ENCODE data around the gene C1R.
A peak's percentile ranks its signal among the peaks of the same experiment; 100 is the strongest.

C1R gene

DNA sequence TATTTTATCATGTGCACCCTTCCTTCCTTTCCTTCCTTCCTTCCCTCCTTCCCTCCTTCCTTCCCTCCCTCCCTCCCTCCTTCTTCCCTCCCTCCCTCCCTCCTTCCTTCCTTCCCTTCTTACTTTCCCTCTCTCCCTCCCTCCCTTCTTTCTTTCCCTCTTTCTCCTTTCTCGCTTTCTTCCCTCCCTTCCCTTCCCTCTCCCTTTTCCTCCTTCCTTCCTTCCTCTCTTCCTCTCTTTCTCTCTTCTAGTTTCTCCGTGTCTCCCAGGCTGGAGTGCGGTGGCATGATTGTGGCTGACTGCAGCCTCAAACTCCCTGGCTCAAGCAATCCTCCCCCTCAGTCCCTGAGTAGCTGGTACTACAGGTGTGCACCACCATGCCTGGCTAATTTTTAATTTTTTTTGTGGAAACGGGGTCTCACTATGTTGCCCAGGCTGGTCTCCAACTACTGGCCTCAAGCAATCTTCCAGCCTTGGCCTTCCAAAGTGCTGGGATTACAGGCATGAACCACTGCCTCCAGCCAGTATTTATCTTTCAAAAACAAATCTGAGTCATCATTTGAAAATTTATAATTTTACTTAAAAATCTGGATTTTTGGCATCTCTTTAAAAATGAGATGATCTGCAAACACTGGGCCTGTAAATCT, 8.9 kb upstream of the C1R start:
- peaks cover 3 to 9% of the 10 kb centered on the region in 2 donors for H3K9me3 Mint-ChIP-seq
- peaks cover 24 to 30% of the 10 kb centered on the region in 2 donors for H3K4me1 Mint-ChIP-seq (ENCODE audit: low read depth in 2 of 2)
- ATAC-seq (replicated peaks) (no peak), DNase-seq (no peak)
- no peaks in the 10 kb centered on the region for H3K27me3 Mint-ChIP-seq
- peak overlapping the region in 1 of 2 donors; percentile 70 for H3K27ac Mint-ChIP-seq
- peaks cover 17% of the 10 kb centered on the region for H3K36me3 Mint-ChIP-seq (ENCODE audit: insufficient read depth)
- H3K4me3 Mint-ChIP-seq, result no peak overlapping the region

GRCh38 chr12:7100239-7100638, 8.0 kb upstream of the C1R start:
- H3K36me3 Mint-ChIP-seq (ENCODE audit: insufficient read depth), result peaks cover 16% of the 10 kb centered on the region

GRCh38 chr12:7099290-7099996, 7.2 kb upstream of the C1R start:
- no peaks in the 10 kb centered on the region for H3K9me3 Mint-ChIP-seq
- DNase-seq (no peak), ATAC-seq (replicated peaks) (no peak)
- H3K27ac Mint-ChIP-seq, result no peak overlapping the region
- no peak overlapping the region for H3K4me3 Mint-ChIP-seq
- H3K36me3 Mint-ChIP-seq (ENCODE audit: insufficient read depth), result peaks cover 14% of the 10 kb centered on the region
- peaks cover 15 to 20% of the 10 kb centered on the region in 2 donors for H3K4me1 Mint-ChIP-seq (ENCODE audit: low read depth in 2 of 2)
- no peaks in the 10 kb centered on the region for H3K27me3 Mint-ChIP-seq

More at GRCh38 chr12:7100239-7100638, 8.0 kb upstream of the C1R start:
- Mint-ChIP-seq H3K4me1 (ENCODE audit: low read depth in 2 of 2) (peaks cover 17 to 21% of the 10 kb centered on the region in 2 donors), H3K4me3 (no peak overlapping the region), H3K9me3 (no peaks in the 10 kb centered on the region), H3K27ac (no peak overlapping the region), H3K27me3 (no peaks in the 10 kb centered on the region)
- DNase-seq, result no peak
- no peak for ATAC-seq (replicated peaks)

- ATAC-seq (replicated peaks) (no peak), DNase-seq (no peak)
- peaks cover 14% of the 10 kb centered on the region for H3K36me3 Mint-ChIP-seq (ENCODE audit: insufficient read depth)
- H3K27me3 Mint-ChIP-seq, result no peaks in the 10 kb centered on the region
- H3K27ac Mint-ChIP-seq, result no peak overlapping the region
- H3K9me3 Mint-ChIP-seq, result no peaks in the 10 kb centered on the region
- peaks cover 10 to 12% of the 10 kb centered on the region in 2 donors for H3K4me1 Mint-ChIP-seq (ENCODE audit: low read depth in 2 of 2)
- no peak overlapping the region for H3K4me3 Mint-ChIP-seq
These were observed 4.7 kb upstream of the C1R start for GRCh38 chr12:7096979-7097378.

GRCh38 chr12:7096006-7096932, 4.0 kb upstream of the C1R start:
- Mint-ChIP-seq H3K27ac (peak overlapping the region; percentile 55 to 73), H3K4me1 (ENCODE audit: low read depth in 2 of 2) (peaks cover 10 to 13% of the 10 kb centered on the region in 2 donors), H3K36me3 (ENCODE audit: insufficient read depth) (peaks cover 10% of the 10 kb centered on the region), H3K9me3 (no peaks in the 10 kb centered on the region), H3K27me3 (no peaks in the 10 kb centered on the region), H3K4me3 (no peak overlapping the region)
- DNase-seq (no peak), ATAC-seq (replicated peaks) (no peak)

- no peak for ATAC-seq (replicated peaks)
These were observed 1.6 kb upstream of the C1R start for GRCh38 chr12:7093892-7094291.

GRCh38 chr12:7093486-7093885, 1.2 kb upstream of the C1R start:
- peaks cover 6 to 10% of the 10 kb centered on the region in 2 donors for H3K27me3 Mint-ChIP-seq
- H3K27ac Mint-ChIP-seq, result no peak overlapping the region
- H3K36me3 Mint-ChIP-seq (ENCODE audit: insufficient read depth), result peaks cover 2% of the 10 kb centered on the region
- DNase-seq, result no peak
- peaks cover 10 to 12% of the 10 kb centered on the region in 2 donors for H3K4me1 Mint-ChIP-seq (ENCODE audit: low read depth in 2 of 2)
- H3K4me3 Mint-ChIP-seq, result no peak overlapping the region
- no peak for ATAC-seq (replicated peaks)
- no peaks in the 10 kb centered on the region for H3K9me3 Mint-ChIP-seq

More at GRCh38 chr12:7093892-7094291, 1.6 kb upstream of the C1R start:
- no peaks in the 10 kb centered on the region for H3K9me3 Mint-ChIP-seq
- peaks cover 6 to 10% of the 10 kb centered on the region in 2 donors for H3K27me3 Mint-ChIP-seq
- DNase-seq, result no peak
- peaks cover 2% of the 10 kb centered on the region for H3K36me3 Mint-ChIP-seq (ENCODE audit: insufficient read depth)
- H3K4me3 Mint-ChIP-seq, result no peak overlapping the region
- peak overlapping the region in 1 of 2 donors; percentile 13 for H3K27ac Mint-ChIP-seq
- peaks cover 10 to 12% of the 10 kb centered on the region in 2 donors for H3K4me1 Mint-ChIP-seq (ENCODE audit: low read depth in 2 of 2)

DNA sequence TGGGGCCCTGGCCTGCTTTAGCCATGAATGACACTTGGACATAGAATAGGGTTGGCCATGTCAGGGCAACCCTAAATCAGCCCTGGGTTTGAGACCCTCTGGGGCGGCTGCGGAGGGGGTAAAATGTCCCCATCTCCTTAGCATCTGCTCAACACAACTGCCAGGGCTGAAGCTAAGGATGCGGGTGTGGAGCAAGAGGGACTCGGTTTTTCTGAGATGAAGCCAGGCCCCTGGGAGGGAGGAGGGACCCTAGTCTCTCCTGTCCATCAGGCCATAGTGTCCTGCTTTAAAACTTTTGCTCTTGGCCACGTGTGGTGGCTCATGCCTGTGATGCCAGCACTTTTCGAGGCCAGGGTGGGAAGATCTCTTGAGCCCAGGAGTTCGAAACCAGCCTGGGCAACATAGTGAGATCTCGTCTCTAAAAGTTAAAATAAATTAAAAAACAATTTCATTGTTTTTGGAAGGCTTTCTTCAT, 778 bp upstream of the C1R start:
- H3K4me3 Mint-ChIP-seq, result peak overlapping the region in 1 of 2 donors; percentile 82
- H3K36me3 Mint-ChIP-seq (ENCODE audit: insufficient read depth), result peaks cover 2% of the 10 kb centered on the region
- H3K9me3 Mint-ChIP-seq, result no peaks in the 10 kb centered on the region
- no peak for DNase-seq
- ATAC-seq (replicated peaks), result no peak
- peaks cover 6 to 10% of the 10 kb centered on the region in 2 donors for H3K27me3 Mint-ChIP-seq
- peak overlapping the region in 1 of 2 donors; percentile 82 for H3K27ac Mint-ChIP-seq
- peaks cover 10 to 12% of the 10 kb centered on the region in 2 donors for H3K4me1 Mint-ChIP-seq (ENCODE audit: low read depth in 2 of 2)

DNA sequence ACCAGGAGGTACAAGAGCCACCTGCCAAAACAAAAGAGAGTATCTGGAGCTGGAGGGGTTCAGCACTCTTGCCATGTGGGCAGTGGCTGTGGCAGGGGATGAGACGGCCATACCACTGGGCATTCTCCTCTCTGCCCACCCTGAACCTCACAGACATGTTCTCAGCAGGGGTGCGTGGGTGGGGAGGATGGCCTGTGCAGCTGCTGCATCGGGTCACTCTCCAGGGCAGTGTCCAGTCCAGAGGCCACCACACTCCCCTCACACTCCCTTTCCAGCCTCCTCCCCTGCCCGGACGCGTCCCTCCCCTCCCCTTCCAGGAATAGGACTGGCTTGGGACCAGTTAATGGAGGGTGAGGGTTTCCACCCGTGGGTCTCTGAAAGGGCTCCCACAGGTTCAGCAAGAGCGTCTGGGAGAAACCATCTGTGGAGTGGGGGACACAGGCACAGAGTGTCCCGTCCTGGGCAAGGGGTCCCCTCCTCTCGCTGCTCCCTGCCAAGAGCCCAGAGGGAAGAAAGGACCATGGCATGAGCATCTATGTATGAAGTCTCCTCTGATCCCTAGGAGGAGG, 501 bp downstream of the C1R start:
- no peak for DNase-seq
- ATAC-seq (replicated peaks), result no peak
- H3K27me3 Mint-ChIP-seq, result peaks cover 6 to 10% of the 10 kb centered on the region in 2 donors

DNA sequence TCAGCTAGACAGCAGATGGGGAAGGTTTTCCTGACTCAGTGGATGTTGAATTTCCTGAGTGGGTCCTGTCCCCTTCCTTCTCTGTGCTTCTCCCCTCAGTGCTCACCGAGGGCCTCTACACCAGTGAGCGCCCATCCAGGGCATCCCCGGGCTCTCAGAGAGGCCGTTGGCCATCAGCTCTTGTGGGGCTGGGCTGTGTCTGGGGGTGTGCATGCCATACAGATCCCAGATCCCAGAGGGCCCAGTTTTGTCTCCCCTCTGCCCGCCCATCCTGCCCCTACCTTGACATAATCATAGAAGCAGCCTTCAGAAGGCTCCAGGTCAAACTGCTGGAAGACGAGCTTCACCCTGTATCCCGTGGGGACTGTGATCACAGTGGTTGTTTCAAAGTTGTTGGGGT, 1.1 kb downstream of the C1R start:
- H3K4me1 Mint-ChIP-seq (ENCODE audit: low read depth in 2 of 2), result peaks cover 10 to 12% of the 10 kb centered on the region in 2 donors
- peaks cover 6 to 10% of the 10 kb centered on the region in 2 donors for H3K27me3 Mint-ChIP-seq
- ATAC-seq (replicated peaks) (no peak), DNase-seq (no peak)
- no peaks in the 10 kb centered on the region for H3K9me3 Mint-ChIP-seq
- peak overlapping the region in 1 of 2 donors; percentile 64 for H3K27ac Mint-ChIP-seq
- H3K4me3 Mint-ChIP-seq, result peak overlapping the region; percentile 33 to 82
- H3K36me3 Mint-ChIP-seq (ENCODE audit: insufficient read depth), result peaks cover 2% of the 10 kb centered on the region

More for the DNA sequence above, 501 bp downstream of the C1R start:
- peaks cover 2% of the 10 kb centered on the region for H3K36me3 Mint-ChIP-seq (ENCODE audit: insufficient read depth)
- H3K27ac Mint-ChIP-seq, result peak overlapping the region; percentile 41 to 82
- H3K4me3 Mint-ChIP-seq, result peak overlapping the region; percentile 80 to 82
- H3K4me1 Mint-ChIP-seq (ENCODE audit: low read depth in 2 of 2), result peaks cover 10 to 12% of the 10 kb centered on the region in 2 donors
- no peaks in the 10 kb centered on the region for H3K9me3 Mint-ChIP-seq

DNA sequence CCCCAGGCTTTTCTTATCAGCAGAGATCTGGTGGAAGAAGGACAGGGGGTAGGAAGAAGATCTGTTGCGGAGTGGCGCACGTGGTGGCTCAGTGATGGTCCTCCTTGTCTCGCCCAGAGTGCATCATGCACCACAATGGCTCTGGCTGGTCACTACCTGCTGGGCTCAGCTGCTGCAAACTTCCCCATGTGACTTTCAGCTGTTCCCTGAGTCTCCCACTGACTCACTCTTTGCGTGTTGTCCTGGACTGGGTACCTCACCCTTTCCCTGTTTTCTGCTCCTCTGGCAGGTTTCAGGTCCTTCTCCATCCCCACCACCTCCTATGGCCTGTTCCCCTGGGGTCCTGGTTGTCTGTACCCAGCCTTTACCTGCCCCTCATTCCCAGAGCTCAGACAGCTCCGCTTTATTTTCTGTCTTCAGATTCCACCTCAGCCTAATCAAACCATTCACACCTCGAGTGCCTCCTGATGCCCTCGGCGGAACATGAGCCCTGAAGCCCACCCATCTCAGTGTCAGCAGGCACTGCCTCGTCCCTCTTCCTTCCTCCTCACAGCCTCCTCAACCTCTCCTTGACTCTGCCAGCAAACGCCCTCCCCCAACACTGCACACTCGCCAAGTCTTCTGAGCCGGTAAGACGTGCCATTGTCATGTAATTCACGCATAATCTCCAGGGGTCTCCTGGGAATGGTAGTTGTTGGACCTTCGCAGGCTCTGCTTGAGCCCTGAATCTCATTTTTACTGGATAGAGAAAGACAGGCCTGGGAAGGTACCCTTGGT, 1.8 kb downstream of the C1R start:
- no peak for DNase-seq
- H3K4me3 Mint-ChIP-seq, result peak overlapping the region in 1 of 2 donors; percentile 82
- peaks cover 2% of the 10 kb centered on the region for H3K36me3 Mint-ChIP-seq (ENCODE audit: insufficient read depth)
- no peak for ATAC-seq (replicated peaks)
- H3K9me3 Mint-ChIP-seq, result no peaks in the 10 kb centered on the region
- no peak overlapping the region for H3K27ac Mint-ChIP-seq
- H3K4me1 Mint-ChIP-seq (ENCODE audit: low read depth in 2 of 2), result peaks cover 10 to 12% of the 10 kb centered on the region in 2 donors
- peaks cover 6 to 10% of the 10 kb centered on the region in 2 donors for H3K27me3 Mint-ChIP-seq

GRCh38 chr12:7089196-7089871, 2.9 kb downstream of the C1R start:
- DNase-seq (no peak), ATAC-seq (replicated peaks) (no peak)
- Mint-ChIP-seq H3K27ac (no peak overlapping the region), H3K4me1 (ENCODE audit: low read depth in 2 of 2) (peaks cover 10 to 12% of the 10 kb centered on the region in 2 donors), H3K9me3 (no peaks in the 10 kb centered on the region), H3K4me3 (no peak overlapping the region), H3K36me3 (ENCODE audit: insufficient read depth) (peaks cover 2% of the 10 kb centered on the region), H3K27me3 (peaks cover 6 to 10% of the 10 kb centered on the region in 2 donors)
